HG02973 (cell line): Measurements from ENCODE around the gene ALAS2.
"Not testable (repeated sequence)": the region's sequence is repeated elsewhere in the genome, so short reads cannot be mapped to it uniquely, and the experiment has no call there.

ENCODE experiments used
- ATAC-seq: cut with Tn5 transposase; IDR thresholded peaks from one replicate; pipeline ENCODE4 v1.9.1; 2021; ENCODE audit warnings: moderate library complexity; ENCODE audit not compliant: unreplicated experiment

ALAS2 gene, protein sequence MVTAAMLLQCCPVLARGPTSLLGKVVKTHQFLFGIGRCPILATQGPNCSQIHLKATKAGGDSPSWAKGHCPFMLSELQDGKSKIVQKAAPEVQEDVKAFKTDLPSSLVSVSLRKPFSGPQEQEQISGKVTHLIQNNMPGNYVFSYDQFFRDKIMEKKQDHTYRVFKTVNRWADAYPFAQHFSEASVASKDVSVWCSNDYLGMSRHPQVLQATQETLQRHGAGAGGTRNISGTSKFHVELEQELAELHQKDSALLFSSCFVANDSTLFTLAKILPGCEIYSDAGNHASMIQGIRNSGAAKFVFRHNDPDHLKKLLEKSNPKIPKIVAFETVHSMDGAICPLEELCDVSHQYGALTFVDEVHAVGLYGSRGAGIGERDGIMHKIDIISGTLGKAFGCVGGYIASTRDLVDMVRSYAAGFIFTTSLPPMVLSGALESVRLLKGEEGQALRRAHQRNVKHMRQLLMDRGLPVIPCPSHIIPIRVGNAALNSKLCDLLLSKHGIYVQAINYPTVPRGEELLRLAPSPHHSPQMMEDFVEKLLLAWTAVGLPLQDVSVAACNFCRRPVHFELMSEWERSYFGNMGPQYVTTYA

GRCh38 chrX:55030271-55031205 is at the start of gene ALAS2:
ALAS2 (minus strand) TSS chrX:55030977; CDS start chrX:55026000, 4,977 bp downstream.
- no peak for ATAC-seq

DNA sequence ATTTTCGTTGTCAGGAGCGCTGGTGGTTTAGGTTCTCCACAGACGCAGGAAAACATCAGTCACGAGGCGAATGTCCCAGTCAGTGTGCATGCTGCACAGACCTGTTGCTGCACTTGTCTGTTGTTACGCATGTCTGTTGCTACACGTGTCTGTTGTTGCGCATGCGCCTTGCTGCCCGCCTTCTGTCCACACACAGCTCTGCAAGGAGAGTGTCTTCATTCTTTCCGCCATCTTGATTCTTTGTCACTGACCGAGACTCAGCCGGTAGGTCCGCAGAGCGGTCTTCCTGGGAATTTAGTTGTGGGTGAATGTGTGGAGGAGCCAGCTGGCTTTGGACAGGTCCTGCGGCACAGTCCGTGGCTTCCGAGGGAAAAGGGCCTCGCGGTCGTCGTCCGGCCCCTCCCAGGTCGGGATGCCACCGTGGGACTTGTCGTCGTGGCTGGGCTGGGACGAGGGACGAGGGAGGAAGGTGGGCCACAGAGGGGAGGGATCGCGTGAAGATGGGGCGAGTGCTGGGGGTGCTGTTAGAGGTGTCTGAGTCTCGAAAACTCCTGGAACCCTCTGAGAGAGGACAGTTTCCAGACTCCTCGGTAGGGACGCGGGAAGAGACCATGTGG is 44.2 kb upstream of the ALAS2 start, which contains the start of gene PAGE2B:
PAGE2B (plus strand) TSS at position 180 of the 617 bp plus-strand sequence. CDS start 1,012 bp downstream, outside the sequence.
- ATAC-seq = no peak

GRCh38 chrX:55072286-55072685 is 41.5 kb upstream of the ALAS2 start:
- no peak for ATAC-seq

- not testable (repeated sequence) for ATAC-seq
These were observed 36.4 kb upstream of the ALAS2 start for GRCh38 chrX:55067180-55067579.

- ATAC-seq = no peak
These were observed 27.0 kb upstream of the ALAS2 start for GRCh38 chrX:55057675-55058249.

- ATAC-seq = no peak
These were observed 26.3 kb upstream of the ALAS2 start for GRCh38 chrX:55056820-55057674.

- ATAC-seq = not testable (repeated sequence)
These were observed 19.8 kb upstream of the ALAS2 start for GRCh38 chrX:55050599-55050998.

DNA sequence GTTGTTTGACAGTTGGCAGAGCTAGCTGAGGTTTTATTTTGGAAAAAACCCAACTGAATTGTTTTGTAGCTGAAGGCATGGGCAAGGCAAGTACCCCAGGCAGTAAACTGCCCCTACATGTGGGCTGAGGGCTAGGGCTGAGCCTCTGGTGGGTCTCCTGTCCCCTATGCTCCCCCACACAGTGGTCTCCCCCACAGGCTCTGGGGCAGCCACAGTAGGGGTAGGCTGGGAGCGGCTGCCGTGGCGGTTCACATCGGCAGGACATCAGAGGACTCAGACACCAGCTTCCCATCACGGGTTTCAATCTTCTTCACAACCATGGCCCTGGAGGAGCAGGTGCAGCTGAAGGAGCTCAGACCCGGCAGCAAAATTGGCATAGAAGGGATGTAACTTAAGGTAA is 10.7 kb upstream of the ALAS2 start:
- ATAC-seq = no peak

GRCh38 chrX:55039471-55039870 is 8.7 kb upstream of the ALAS2 start:
- ATAC-seq = no peak

GRCh38 chrX:55033429-55033828 is 2.7 kb upstream of the ALAS2 start:
- ATAC-seq = no peak

DNA sequence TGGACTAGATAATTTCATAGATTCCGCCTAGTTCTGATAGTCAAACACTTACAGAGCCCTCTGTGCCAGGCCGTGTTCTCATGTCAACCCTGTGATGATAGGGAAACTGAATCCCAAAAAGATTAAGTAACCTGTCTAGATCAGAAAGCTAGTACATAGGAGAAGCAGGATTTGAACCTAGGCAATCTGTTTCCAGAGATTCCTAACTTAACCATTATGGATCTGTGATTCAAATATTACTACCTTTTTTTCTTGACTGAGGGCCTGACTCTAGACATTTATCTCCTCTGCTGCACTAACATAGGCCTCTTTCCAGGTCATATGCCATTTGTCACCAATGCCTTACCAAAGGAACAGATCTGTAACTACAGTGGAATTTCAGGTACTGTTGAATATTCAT is 1.5 kb downstream of the ALAS2 start:
- no peak for ATAC-seq

GRCh38 chrX:55028611-55029010 is 2.2 kb downstream of the ALAS2 start:
- no peak for ATAC-seq

GRCh38 chrX:55028040-55028439 is 2.7 kb downstream of the ALAS2 start:
- ATAC-seq = no peak

GRCh38 chrX:55026840-55027239 is 3.9 kb downstream of the ALAS2 start:
- ATAC-seq = no peak

DNA sequence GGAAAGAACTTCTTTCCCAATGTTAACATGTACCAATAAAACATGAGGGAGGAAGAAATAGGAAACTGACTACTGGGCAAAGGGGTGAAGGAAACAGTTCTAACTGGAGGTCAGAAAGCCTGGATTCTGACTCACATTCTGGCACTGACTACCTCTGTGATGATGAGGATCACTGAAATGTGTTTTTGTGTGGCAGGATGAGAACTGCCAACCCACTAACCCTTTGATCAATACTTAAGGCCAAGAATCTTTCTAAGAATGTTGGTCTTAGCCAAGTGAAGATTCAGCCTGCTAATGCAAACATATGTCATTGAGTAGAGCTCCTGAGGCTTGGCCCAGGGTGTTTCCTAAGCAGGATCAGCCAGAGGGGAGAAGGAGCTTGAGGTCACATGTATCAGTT is 4.6 kb downstream of the ALAS2 start:
- no peak for ATAC-seq

DNA sequence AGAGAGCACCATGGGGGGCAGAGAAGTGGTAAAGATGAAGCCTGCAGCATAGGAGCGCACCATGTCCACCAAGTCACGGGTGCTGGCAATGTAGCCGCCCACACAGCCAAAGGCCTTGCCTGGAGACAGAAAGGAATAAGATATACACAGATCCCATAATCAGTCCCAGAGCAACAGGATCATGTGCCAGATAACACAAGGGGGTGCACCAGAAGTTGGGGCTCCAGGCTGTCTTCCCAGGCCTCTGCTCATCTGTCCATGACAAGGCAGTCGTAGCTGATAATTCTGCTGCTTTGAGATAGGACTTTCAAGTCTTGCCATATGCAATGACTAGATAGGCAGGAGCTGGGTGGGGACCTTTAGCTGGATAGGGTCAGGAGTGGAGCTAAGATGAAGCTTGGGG is 15.9 kb downstream of the ALAS2 start:
- no peak for ATAC-seq

DNA sequence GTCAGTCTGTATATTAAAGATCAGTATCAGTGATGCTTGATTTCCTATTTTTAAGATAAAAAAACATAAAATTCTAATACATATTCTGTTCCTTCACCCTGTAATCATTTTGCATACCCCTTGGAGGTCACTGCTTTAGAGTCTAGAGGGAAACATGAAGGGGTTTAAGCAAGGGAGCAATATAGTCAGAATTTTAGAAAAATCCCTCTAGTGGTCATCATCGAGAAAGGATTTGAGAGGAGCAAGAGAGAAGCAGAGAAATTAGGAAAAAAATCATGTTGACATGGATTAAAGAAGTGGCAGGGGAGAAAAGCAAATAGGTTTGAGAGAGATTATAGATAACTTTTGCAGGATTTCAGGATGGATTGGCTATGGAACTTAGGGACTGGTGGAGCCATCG is 19.5 kb downstream of the ALAS2 start:
- ATAC-seq = no peak

GRCh38 chrX:55008571-55009358 is 22.0 kb downstream of the ALAS2 start:
- no peak for ATAC-seq

GRCh38 chrX:55007656-55008055 is 23.1 kb downstream of the ALAS2 start:
- no peak for ATAC-seq
